Stimulated activated CD8-positive, alpha-beta memory T cell treated with anti-CD3 and anti-CD28 coated beads, Interleukin-2, amount 100 ng/mL, for 1 hour (primary cell): ENCODE data around the gene STAP2.

Experiments used
- DNase-seq, 2 donors: peaks; one replicate each; pipeline ENCODE4 v3.0.0-alpha.2; 2020; ENCODE audit warnings: low read depth in 2 of 2

STAP2 gene

DNA sequence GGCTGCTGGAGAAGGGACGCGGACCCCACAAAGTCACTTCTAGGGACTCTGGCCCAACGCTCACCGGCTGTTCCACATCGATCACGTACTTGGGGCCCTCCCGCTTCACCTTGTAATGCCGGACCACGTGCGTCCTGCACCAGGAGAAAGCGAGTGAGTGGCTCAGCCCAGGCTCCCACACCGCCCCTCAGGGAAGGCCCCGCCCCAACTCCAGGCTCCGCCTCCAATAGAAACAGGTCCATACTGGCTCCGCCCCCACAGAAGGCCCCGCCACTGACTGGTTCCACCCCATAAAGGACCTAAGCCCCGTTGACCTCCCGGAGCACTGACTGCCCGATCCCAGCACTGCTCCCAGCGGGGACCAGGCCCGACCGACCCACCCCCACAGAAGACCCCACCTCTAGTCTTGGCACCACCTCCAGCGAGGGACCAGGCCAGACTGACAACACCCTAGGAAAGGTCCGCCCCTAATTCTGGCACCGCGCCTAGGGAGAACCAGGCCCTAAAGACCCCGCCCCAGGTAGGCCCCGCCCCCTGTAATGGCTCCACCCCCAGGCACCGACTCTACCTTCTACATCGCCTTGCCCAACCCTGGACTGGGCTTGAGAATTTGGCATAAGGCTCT, 11.3 kb downstream of the STAP2 start:
- peak; percentile 33 to 55 for DNase-seq

DNA sequence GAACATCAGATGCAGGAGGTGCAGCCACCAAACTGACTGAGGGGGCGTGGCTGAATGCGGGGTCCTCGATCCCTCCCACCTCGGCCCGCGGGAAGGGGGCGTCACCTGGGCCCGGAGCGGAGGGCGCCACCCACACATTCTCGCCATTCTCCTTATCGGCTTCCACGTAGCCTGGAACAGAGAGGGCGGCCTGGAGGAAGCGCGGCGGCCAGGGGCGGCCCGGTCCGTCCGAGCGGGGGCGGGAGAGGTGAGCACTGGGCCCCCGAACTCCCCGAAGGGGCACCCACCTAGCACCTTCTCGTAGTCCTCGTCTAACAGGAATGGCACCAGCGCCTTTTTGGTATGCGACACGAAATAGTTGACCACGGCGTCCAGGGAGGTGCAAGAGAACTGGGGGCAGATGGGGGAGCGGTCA, 11.8 kb downstream of the STAP2 start:
- DNase-seq, result no peak

DNA sequence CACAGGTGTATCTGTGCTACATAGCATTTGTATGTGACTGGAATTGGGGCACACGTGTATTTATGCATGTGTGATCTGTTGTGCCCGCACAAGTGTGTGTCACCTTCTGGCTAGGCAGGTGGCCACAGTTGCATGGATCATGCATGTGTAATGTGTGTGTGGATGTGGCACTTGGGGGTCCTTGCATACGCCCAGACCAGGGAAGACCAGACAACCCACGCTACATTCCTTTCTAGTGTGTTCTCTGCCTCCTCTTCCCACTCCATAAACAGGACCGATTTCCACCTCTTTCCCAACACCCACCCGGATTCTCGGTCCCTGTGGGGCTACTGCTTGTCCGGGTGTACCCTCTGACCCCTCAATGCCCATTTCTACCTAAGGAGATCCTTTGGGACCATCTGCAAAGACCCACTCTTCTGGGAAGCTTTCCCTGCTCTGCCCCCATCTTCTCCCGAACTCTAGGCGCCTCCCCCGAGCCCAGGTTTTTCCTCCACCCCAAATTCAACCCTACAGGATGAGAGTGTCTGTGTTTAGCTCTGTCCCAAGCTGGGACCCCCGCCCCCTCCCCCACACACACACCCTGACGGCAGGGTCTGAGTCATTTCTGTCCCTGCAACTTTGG, 12.3 kb downstream of the STAP2 start:
- DNase-seq, result no peak

- no peak for DNase-seq
Observed at GRCh38 chr19:4324228-4324627, 14.4 kb downstream of the STAP2 start.

- DNase-seq, result no peak
Observed at GRCh38 chr19:4323692-4324091, 14.9 kb downstream of the STAP2 start.

DNA sequence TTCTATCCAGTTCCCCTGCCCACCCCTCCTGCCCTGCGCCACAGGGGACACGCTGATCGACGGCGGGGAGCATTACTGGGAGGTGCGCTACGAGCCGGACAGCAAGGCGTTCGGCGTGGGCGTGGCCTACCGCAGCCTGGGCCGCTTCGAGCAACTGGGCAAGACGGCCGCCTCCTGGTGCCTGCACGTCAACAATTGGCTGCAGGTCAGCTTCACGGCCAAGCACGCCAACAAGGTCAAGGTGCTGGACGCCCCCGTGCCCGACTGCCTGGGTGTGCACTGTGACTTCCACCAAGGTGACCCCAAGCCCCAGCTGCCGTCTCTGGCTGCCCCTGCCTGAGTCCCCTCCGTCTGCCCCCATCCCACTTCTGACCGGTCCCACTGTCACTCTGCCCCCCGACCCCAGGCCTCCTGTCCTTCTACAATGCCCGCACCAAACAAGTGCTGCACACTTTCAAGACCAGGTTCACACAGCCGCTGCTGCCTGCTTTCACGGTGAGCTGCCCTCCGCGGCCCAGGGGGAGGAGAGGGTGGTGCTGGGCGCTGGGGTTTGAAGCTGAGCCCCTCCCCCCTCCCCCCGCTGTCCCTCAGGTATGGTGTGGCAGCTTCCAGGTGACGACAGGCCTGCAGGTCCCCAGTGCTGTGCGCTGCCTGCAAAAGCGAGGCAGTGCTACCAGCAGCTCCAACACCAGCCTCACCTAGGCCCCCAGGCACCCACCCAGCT, 15.5 kb downstream of the STAP2 start:
- DNase-seq, result no peak

DNA sequence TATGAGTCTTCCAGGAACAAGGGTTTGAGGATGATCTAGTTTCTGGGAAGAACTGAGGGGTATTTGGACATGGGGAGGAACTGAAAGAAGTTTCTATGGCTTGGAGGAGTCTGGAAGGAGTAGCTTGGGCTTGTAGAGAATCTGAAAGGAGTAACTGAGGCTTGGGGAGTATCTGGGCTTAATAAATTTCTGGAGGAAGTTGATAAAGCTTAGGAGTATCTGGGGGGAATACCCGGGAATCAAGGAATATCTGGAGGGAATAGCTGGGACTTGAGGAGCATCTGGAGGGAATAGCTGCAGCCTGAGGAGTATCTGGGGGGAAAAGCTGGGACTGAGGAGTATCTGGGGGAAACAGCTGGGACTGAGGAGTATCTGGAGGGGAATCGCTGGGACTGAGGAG, 18.2 kb downstream of the STAP2 start:
- no peak for DNase-seq

DNA sequence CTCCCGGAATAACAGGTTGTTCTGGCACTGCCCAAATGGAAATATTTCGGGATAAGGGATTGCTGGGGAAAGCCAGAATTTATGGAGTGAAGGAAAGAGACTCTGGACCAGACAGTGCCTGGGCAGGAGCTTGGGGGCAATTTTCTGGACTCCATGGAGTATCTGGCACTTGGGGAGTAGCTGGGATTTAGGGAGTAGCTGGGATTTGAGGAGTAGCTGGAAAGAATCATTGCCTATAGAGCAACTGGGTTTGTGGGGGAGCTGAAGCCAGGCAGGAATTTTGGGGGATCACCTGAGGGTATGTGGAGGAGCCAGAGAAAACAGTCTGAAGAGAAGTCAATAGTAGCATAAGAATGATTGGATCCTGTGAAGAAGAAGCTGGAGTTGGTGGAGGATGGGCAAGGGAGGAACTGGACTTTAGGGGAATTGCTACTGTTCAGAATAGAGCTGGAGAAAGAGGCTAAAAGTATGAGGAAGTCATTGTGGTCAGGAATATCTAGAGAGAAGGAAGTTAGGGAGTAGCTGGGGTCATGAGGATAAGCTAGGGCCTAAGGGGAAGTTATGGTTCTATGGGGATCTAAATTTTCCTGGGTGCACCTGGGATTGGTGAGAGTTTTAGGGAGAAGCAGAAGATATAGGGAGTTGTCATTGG, 19.4 kb downstream of the STAP2 start:
- no peak for DNase-seq

- no peak for DNase-seq
Observed at GRCh38 chr19:4318460-4318859, 20.2 kb downstream of the STAP2 start.

- DNase-seq, result no peak
Observed at GRCh38 chr19:4316956-4317355, 21.7 kb downstream of the STAP2 start.

DNA sequence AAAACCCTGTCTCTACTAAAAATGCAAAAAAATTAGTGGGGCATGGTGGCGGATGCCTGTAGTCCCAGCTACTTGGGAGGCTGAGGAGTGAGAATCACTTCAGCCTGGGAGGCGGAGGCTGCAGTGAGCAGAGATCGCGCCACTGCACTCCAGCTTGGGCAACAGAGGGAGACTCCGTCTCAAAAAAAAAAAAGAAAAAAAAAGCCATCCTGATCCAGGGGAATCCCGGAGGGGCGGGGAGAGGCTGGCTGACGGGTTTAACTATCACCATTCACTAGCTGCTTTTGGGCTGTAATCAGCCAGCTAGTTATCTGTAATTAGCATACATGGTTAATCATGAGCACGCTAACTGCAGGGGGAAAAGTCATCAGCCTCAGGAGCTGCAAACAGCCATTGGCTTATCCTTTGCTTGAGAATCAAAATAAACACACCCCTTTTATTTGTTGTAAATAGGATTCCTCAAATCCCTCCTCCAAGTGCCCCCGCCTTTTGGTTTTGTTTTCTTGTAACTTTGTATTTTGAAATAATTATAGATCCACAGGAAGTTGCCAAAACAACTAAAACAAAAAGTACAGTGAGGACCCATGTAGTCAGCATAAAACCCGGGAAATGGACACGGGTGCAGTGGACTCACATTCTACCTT, 24.7 kb downstream of the STAP2 start:
- DNase-seq, result no peak

- DNase-seq, result no peak
Observed at GRCh38 chr19:4310247-4311121, 28.1 kb downstream of the STAP2 start.

DNA sequence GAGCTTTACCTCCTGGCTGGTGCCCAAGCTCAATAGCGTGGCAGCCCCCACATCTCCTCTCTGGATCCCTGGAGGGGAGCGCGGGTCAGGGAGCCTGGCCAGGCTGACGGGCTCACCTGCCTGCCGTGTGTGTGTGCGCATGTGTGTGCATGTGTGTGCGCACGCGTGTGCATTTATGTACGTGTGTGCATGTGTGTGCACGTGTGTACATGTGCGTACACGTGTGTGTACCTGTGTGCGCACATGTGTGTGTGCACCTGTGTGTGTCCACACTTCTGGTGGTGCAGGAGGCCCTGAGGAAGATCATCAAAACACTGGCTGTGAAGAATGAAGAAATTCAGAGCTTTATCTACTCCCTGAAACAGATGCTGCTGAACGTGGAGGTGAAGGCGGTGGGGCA, 33.0 kb downstream of the STAP2 start:
- no peak for DNase-seq

DNA sequence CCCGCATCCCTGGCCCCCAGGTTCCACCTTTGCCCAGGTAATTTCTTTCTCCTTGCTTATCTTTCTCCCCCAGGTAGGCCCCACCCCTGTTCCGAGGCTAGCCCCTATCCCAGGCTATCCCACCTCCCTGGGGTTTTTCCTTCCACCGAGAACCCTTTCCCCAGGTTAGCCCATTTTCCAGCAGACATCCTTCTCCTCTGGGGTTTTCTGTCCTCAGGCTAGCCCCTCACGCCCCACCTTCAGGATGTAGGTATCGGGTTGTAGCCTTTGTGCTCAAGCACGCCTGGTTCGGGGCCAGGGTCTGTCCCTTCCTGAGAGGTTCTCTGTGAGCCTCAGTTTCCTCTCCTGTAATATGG, 33.4 kb downstream of the STAP2 start:
- DNase-seq, result no peak

DNA sequence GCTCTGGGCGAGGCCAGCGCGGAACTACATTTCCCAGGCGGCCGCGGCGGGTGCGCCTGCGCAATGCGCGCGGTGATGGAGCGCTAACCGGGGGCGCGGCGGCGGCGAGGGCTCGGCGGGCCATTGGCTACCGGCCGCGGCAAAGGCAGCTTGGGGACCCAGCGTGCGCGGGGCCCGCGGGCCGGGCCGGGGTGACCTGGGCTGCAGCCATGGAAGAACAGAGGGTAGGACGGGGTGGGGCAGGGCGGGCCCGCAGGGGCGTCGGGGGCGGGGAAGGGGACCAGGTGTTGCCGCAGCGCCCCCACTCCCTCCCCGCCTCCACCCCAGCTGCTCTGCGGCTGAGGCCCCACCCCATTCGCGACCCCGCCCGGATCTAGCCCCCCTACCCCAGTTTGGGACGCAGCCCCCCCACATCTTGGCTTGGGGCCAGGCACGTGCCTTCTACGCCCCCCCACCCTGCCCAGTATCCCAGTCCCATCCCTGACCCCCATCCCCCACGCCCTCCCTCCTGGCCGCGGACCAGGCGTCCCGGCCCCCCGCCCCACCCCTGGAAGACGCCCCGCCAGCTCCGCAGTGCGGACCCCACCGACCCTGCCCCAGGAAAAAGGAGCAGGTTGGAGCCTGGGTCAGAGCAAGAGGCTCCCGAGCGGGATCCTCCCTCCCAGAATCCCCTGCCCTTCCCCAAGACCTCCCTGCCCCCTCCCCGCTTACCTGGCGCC, 33.9 kb downstream of the STAP2 start, which contains the start of gene FSD1:
TSS of gene FSD1 (plus strand) at position 61 of the 719 bp plus-strand sequence. CDS start at position 210, 149 bp downstream.
- DNase-seq, result peak; percentile 33 to 40

DNA sequence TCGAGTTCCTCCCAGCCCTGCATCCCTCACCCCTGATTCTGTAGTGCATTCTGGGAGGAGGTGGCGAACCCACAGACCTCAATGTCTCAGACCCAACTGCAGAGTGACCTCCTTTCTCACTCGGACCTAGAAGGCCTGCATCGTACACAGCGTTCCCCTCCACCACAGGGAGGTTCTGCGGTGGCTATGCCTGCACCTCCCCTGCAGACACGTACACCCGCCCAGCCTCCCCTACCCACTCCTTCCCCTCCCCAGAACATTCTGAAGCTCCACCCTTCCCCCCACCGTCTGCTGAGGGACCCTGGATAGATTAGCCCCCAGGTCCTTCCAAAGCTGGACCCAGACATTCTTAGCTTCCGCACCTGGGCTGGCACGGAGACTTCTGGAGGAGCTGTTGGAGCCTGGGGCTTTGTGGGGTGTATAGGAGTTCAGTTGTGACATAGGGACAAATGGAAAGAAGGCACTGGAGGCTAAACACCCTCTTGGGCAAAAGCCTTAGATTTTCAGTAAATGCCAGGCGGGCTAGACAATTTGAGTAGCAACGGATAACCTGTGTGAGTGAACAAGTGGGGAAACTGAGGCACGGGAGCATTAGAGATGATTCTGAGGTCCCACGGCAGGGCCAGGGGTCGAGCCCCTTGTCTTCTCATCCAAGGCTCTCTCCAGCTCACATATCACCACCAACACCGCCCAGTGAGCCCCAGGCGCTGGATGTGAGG, 34.6 kb downstream of the STAP2 start:
- DNase-seq, result no peak

DNA sequence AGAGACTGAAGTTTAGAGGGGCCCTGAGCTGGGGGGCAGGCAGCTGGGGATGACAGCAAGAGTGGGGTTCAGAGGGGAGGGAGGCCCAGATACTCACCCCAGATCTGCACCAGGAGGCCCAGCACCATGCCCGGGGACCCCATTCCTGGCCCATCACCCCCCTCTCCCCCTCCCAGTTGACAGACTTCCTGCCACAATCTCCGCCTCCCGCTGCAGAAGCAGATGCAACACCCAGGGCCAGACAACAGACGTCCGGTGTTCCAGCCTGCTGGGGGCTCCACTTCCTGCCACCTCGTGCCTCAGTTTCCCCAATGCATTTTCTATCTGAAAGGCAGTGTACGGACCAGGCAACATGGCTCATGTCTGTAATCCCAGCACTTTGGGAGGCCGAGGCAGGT, 36.4 kb downstream of the STAP2 start, which contains the start of gene TMIGD2:
TSS of gene TMIGD2 (minus strand) at position 147 of the 398 bp plus-strand sequence. CDS start at position 143, 4 bp downstream.
- DNase-seq, result no peak

DNA sequence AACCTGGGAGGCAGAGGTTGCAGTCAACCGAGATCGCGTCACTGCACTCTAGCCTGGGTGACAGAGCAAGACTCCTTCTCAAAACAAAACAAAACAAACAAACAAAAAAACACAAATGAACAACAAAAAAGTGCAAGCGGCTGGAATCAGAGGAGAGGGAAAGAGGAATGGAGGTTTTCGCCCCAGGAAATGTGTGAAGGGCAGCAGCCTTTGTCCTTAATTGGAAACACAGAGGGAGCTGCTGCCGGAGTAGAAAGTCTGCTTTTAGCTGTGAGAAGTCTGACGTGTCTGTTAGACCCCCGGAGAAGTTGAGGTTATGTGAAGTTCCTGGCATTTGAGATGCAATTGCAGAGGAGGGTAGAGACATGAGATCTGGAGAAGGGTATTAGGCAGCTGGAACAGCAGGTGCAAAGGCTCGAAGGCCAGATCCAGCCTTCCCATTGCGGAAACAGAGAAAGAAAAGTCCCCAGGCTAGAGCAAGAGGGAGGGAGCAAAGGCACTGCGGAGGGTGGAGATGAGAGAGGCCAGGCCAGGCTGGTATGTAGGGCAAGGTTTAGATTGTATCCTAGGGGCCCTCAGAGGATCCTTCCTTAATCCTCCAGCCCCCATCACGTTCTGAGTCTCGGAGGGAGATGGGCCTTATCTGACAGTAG, 36.9 kb downstream of the STAP2 start:
- no peak for DNase-seq

- DNase-seq, result no peak
Observed at GRCh38 chr19:4300589-4300988, 38.0 kb downstream of the STAP2 start.
